GM18951 (cell line): Measurements from ENCODE around the gene SAXO1.

Experiments
- POLR2A ChIP-seq: IDR thresholded peaks from 4 replicates; pipeline ENCODE4 v1.6.1; 2011; ENCODE audit warnings: mild to moderate bottlenecking; ENCODE audit not compliant: insufficient read length, insufficient read depth; ENCODE audit errors: extremely low read depth
- in situ Hi-C: fragments of 300-500 bp; cut with MboI; formaldehyde crosslinking; loops from one replicate; pipeline ENCODE4 v1.12.0; 2022; ENCODE audit warnings: low sequenced_read_pairs, mixed read lengths, inconsistent platforms; ENCODE audit not compliant: unreplicated experiment

The SAXO1 gene

GRCh38 chr9:19033015-19033414 lies at the start of gene SAXO1:
Gene SAXO1, minus strand, starts transcription at chr9:19033209. Its CDS starts 301 bp downstream, at chr9:19032908.
- no peak for TF ChIP-seq POLR2A
- in situ Hi-C loops, result loop anchor here (25.0 kb wide), 2 partner anchors 771 to 1221 kb away; no protein-coding TSS in a partner anchor

- no peak for TF ChIP-seq POLR2A
- in situ Hi-C loops, result loop anchor here (25.0 kb wide), 1 partner anchor 387 kb away; no protein-coding TSS in a partner anchor
Measured at GRCh38 chr9:19074836-19075235, 41.8 kb upstream of the SAXO1 start.

GRCh38 chr9:19074229-19074628 lies 41.2 kb upstream of the SAXO1 start:
- in situ Hi-C loops, result loop anchor here (25.0 kb wide), 1 partner anchor 388 kb away; no protein-coding TSS in a partner anchor
- TF ChIP-seq POLR2A, result no peak

GRCh38 chr9:19057033-19057432 lies 24.0 kb upstream of the SAXO1 start:
- in situ Hi-C loops, result loop anchor here (25.0 kb wide), 1 partner anchor 405 kb away; no protein-coding TSS in a partner anchor
- no peak for TF ChIP-seq POLR2A

GRCh38 chr9:19050637-19051591 lies 17.9 kb upstream of the SAXO1 start:
- in situ Hi-C loops, result loop anchor here (25.0 kb wide), 1 partner anchor 411 kb away; no protein-coding TSS in a partner anchor
- no peak for TF ChIP-seq POLR2A

- no peak for TF ChIP-seq POLR2A
- in situ Hi-C loops, result loop anchor here (25.0 kb wide), 3 partner anchors 412 to 1238 kb away; no protein-coding TSS in a partner anchor
Measured at GRCh38 chr9:19049917-19050636, 17.1 kb upstream of the SAXO1 start.

- in situ Hi-C loops, result loop anchor here (25.0 kb wide), 2 partner anchors 787 to 1237 kb away; no protein-coding TSS in a partner anchor
- peak; percentile 95 for TF ChIP-seq POLR2A
Measured at GRCh38 chr9:19048966-19049916, 16.2 kb upstream of the SAXO1 start, which contains the start of gene RRAGA. Gene RRAGA, plus strand, starts transcription at chr9:19049427. Its CDS starts 233 bp downstream, at chr9:19049660.

- TF ChIP-seq POLR2A, result no peak
- in situ Hi-C loops, result loop anchor here (25.0 kb wide), 2 partner anchors 774 to 1224 kb away; no protein-coding TSS in a partner anchor
Measured at GRCh38 chr9:19036611-19037010, 3.6 kb upstream of the SAXO1 start.

- in situ Hi-C loops, result loop anchor here (25.0 kb wide), 2 partner anchors 770 to 1220 kb away; no protein-coding TSS in a partner anchor
- no peak for TF ChIP-seq POLR2A
Measured at GRCh38 chr9:19032406-19032805, 603 bp downstream of the SAXO1 start.

- in situ Hi-C loops, result loop anchor here (25.0 kb wide), 2 partner anchors 769 to 1219 kb away; no protein-coding TSS in a partner anchor
Measured at GRCh38 chr9:19030899-19031298, 2.1 kb downstream of the SAXO1 start.

GRCh38 chr9:19028835-19029451 lies 4.1 kb downstream of the SAXO1 start:
- in situ Hi-C loops, result loop anchor here (25.0 kb wide), 2 partner anchors 767 to 1217 kb away; no protein-coding TSS in a partner anchor
- TF ChIP-seq POLR2A, result no peak

More at GRCh38 chr9:19030899-19031298, 2.1 kb downstream of the SAXO1 start:
- TF ChIP-seq POLR2A, result no peak
